Stimulated activated CD4-positive, alpha-beta T cell treated with anti-CD3 and anti-CD28 coated beads, Interleukin-12 subunit alpha, Interleukin-12 subunit beta, amount 100 ng/mL, for 4 hours (primary cell): ENCODE measurements around the gene AXIN1.
"Not testable (repeated sequence)": the region's sequence is repeated elsewhere in the genome, so short reads cannot be mapped to it uniquely, and the experiment has no call there.

Source experiments
- DNase-seq: peaks from one replicate; pipeline ENCODE4 v3.0.0-alpha.2; 2020

The AXIN1 gene

DNA sequence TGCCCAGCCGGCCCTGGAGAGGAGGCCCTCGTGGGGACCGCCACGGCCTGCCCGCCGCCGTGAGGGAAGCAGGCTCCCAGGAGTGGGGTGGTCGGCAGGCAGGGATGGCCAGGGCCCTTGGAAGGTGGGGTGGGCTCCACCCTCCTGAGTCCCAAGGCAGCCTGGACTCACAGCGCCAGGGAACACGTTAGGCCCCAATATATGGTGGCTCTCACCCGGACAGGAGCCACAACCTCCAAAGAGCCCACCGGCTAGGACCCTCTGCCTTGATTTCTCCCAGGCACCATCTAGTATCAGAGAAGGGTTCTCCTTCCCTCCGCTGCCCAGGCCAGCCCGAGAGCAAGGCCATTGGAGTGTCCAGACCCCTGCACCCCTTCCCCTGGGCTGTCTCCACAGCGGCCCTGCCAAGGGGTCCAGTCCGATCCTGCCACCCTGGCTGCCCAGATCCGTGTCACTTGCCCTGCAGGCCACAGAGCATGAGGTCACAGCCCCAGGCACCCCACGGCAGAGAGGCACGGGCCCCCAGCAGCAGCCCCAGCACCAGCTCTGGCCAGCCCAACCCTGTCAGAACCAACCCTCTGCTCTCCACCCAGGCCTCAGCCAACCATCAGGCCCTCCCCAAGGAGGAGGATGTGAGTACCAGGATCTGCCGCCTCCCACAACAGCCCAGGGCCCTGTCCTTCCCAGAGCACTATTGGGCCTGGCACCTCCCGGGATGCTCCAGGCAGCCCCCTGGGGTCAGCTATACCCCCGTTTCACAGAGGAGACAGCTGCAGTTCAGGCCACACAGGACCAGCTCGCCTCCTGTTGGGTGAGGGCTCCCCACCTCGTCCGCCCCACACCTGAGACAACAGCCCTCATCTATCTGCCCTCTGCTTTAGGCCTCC lies 1.1 kb upstream of the AXIN1 start:
- DNase-seq: no peak

DNA sequence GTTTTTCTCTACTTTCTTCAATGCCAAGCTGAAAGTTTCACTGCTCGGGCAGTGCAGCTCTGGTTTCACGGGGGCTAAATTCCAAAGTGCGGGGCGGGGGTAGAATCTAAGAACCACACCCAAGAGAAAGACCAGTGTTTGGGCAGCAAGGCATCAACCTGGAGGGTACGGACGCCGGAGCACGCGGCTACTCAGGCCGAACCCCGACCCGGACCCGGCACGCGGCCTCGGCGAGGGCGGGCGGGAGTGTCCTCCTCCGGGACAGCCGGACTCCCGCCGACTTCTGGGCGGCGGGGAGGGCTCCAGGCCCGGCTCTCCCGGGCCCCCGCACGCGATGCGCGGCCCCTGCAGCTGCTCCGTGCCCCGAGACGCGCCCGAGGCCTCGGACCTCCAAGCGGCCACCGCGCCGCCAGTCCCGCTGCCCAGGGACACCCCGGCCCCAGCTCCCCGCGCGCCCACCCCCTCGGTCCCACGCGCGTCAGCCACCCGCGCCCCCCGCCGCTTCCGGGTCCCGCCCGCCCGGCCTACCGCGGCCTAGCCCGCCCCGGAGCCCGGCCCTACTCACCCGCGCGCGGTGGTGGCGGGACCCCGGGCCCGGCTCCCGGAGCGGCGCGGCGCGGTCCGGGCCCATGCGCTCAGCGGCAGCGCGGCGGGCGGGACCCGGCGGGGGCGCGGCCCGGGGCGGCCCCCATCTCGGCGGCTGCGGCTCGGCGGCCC lies 561 bp downstream of the AXIN1 start:
- no peak for DNase-seq

DNA sequence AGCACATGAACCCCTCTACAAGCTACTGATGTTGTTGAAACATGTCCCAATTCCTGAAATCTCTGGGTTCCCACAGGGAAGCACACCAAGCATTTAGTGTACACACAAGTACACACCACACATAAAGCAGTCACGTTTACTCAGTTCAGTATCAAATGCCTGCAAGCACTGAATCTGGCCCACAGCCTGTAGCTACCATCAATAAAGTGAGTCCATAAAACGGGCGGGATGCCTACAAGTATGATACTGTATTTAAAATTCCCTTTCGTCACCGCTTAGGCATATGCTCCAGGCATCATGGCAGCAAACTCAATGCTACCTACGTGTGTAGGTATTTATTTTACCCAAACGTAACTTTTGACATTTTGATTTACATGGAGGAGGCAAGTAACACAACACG lies 2.3 kb downstream of the AXIN1 start:
- no peak for DNase-seq

DNA sequence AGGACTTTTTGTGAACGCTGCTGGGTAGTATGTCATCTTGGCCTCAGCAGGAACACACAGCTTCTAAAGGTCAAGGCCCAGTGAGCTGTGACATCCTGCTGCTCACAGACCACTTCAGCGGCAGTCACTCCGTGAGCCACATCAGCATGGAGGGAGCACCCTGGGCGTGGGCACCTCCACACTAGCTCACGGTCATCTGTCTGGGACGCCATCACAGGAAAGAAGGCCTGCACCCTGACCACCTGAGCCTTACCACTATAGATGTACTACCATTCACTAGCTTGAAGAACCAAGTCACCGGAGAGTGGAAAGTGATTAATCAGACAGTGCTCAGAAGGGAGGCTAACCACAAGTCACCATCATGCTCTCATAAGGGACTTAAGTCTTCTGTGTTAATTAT lies 3.3 kb downstream of the AXIN1 start:
- DNase-seq: no peak

DNA sequence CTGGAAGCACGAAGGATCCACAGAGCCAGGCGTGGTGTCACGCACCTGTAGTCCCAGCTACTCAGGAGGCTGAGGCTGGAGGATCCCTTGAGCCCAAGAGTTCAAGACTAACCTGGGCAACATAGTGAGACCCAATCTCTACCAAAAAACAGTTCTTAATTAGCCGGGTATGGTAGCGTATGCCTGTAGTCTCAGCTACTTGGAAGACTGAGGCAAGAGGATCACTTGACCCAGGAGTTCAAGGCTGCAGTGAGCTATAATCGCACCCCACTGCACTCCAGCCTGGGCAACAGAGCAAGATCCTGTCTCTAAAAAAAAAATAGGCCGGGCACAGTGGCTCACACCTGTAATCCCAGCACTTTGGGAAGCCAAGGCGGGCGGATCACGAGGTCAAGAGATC lies 4.0 kb downstream of the AXIN1 start:
- DNase-seq: not testable (repeated sequence)

DNA sequence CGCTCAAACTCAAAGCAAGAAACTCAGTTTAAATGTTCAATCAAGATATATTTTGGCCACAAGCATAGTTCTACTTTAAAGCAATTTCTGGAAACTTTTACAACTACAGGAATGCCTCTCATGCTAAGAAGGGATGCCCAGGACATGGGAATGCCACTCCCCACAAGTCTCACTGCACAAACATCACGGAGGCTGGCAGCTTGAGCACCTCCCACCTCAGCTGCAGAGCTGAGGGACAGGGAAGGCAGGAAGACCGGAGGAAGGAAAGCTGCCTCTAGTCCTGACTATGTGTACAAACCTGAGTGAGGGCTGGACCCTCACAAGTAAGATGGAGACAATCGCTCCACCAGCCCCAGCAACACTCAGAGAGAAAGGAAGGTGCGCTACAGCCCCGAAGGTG lies 5.3 kb downstream of the AXIN1 start:
- DNase-seq: no peak

DNA sequence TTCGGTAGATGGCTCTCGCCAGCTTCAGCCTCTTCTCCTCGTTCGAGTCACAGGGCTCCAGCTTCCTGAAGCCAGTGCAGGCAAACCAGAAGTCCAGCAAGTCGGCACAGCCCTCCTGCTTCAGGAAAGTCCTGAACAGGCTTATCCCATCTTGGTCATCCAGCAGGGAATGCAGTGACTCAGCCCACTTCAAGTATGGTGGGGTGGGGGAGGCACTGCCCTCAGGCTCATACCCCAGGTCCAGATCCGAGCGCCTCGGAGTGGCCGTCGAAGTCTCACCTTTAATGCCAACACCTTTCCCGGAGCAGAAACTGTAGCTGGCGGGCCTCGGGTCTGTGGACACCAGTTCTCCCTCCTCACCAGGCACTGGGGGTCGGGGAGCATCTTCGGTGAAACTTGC lies 5.9 kb downstream of the AXIN1 start:
- no peak for DNase-seq

DNA sequence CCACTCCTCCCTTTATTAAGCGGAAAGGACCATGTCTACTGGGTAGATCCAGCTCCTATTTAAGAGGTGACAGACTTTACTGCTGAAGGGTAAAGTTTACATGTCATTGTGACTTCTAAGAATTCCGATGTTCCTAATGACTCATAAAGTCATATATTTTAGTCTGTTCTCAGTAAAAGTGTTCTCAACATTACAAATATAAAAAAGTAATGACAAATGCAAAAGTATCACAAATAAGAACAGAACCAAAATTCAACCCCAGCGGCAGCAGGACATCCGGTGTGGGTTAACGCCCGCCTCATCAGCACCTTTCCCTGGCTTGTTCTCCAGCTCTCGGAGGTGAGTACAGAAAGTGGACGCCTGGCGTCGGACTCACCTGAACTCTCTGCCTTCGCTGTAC lies 6.8 kb downstream of the AXIN1 start:
- no peak for DNase-seq

DNA sequence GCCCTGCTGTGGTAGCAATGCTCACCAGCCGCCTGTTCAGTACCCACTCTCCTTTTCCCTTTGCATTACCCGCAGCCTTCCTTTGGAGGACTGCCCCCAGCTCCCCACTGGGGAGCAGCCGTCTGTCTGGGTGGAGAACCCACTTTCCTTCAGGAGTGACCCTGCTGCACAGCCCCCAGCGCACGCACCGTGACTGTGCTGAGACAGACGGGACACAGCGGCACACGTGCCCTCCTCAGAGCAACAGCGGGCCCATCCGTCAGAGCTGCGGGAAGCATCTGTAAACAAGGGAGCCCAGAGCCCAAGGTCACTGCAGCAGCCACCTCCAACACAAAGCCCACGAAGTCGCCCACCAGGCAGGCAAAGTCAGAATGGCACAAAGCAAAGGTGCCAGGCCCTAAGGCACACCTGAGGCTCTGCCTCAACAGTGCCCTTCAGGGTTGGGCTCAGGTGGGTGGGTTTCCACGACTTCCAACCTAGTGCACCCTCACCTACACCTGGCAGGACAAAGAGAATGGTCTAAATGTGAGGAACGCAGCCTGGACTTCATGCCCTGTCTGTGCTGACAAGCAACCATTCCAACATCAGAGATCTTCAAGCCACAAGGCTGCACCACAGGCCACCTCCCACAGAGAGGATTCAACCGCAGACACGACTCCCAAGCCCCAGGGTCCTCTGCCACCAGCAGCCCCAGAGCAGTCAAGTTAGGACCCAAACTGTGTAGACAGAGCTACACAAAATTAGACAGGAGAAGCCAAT lies 9.9 kb downstream of the AXIN1 start:
- DNase-seq: no peak

DNA sequence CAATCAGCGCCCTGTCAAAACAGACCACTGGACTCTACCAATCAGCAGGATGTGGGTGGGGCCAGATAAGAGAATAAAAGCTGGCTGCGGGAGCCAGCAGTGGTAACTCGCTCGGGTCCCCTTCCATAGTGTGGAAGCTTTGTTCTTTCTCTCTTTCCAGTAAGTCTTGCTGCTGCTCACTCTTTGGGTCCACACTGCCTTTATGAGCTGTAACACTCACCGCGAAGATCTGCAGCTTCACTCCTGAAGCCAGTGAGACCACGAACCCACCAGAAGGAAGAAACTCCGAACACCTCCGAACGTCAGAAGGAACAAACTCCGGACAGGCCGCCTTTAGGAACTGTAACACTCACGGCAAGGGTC lies 10.6 kb downstream of the AXIN1 start:
- DNase-seq: not testable (repeated sequence)

DNA sequence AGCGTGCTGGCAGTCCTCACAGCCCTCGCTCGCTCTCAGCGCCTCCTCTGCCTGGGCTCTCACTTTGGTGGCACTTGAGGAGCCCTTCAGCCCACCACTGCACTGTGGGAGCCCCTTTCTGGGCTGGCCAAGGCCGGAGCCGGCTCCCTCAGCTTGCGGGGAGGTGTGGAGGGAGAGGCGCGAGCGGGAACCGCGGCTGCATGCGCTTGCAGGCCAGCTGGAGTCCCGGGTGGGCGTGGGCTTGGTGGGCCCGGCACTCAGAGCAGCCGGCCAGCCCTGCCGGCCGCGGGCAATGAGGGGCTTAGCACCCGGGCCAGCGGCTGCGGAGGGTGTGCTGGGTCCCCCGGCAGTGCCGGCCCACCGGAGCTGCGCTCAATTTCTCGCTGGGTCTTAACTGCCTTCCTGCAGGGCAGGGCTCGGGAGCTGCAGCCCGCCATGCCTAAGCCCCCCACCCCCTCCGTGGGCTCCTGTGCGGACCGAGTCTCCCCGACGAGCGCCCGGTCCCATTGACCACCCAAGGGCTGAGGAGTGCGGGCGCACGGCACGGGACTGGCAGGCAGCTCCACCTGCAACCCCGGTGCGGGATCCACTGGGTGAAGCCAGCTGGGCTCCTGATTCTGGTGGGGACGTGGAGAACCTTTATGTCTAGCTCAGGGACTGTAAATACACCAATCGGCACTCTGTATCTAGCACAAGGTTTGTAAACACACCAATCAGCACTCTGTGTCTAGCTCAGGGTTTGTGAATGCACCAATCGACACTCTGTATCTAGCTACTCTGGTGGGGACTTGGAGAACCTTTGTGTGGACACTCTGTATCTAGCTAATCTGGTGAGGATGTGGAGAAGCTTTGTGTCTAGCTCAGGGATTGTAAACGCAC lies 11.2 kb downstream of the AXIN1 start:
- DNase-seq: not testable (repeated sequence)

DNA sequence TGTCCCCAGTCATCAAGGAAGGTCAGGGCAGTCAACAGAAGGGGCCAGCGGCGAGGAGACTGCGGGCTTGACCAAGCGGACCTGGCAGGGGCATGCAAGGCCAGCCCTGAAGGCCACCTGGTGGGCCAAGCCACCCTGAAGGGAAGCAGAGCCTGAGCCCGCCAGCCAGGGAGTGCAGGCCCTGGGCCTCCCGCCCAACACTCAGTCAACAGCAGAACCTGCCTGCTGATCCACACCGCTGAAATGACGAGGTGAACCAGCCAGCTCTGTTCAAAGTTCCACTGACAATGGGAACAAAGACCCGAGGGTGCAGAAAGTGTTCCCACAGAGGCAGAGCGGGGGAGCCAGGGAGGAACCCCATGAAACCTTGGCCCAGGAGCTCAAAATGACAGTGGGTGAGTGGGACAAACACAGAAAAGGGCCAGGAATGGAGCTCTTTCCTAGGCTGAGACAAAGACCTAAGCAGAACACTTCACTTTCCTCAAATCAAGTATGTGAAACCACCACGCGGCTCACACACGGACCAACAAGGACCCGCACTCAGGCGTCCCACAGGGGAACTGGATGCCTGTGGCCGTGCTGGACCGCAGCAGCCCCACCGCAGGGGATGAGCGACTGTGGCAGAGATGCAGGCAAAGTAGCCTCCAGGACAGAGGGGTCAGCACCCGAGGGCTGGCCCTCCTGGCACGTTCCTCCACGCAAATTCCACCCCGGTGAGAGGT lies 12.0 kb downstream of the AXIN1 start:
- no peak for DNase-seq

DNA sequence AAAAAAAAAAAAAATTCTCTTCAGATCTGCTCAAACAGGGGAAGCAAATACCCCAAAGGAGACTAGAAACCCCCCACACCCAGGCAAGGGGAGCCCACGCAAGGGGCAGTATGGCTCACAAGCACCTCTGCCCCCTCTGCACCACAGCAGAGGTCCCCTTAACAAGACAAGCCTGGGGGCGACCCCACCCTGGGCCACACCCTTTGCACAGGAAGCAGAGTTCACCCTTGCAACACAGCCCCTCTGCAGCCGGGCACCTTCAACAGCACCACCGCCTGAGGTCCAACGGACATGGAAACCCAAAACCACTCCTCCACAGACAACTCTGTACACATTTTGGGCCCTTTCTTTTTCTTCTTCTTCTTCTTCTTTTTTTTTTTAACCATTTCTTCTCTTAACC lies 12.8 kb downstream of the AXIN1 start:
- no peak for DNase-seq

DNA sequence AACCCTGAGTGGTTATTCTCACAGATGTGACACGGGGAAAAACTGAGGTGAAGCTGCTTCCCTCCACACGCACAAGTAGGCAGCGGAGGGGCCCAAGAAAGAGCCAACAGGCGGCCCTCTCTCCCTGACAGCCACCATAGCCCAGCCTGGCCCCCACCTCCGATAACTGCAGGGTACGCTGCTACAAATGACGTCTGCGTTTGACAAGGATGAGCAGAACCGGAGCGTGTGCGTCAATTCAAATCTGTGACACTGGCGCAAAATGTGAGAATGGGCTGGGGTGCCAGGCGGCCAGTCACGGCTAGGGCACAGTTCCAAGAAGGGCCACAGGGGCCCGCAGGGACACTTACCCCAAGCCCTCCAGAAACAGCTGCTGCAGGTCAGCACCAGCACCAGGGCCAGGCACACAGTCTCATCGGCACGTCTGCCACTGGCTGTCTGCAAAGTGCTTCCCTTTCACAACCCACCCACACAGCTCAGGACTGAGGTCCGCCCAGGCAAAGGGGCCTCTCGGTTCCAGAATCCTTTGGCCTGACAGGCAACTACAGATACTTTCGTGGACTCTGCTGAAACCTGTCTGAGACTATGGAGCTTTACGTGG lies 14.4 kb downstream of the AXIN1 start:
- no peak for DNase-seq

DNA sequence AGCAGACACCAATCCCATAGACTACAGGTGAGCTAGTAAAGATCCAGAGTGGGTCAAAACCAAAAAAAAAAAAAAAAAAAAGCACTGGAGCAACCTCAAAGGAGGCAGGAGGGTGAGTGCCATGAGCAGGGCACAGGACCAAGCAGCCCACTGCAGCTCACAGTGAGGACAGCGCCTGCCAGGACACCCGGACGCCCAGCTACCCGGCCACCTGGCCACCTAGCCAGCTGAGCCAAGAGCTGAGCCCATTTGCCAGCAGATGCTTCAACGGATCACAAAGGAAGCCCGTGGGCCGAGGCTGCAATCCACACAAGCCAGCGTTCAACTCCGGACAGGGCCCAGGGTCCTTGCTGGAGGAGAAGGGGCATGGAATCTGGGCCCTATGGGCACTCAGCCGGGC lies 15.1 kb downstream of the AXIN1 start:
- no peak for DNase-seq

DNA sequence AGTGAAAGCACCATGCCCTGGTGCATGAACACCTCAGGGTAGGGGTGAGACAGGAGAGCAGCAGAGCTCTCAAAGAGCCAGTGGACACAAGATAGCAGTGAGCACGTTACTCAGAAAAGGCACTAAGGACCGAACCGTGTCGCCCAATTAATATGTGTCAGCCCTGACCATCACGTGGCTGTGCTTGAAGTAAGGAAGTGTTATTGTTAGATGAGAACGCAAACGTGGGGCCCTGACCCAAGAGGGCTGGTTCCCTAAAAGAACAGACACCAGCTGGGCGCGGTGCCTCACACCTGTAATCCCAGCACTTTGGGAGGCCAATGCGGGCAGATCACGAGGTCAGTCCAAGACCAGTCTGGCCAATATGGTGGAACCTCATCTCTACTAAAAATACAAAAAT lies 16.3 kb downstream of the AXIN1 start:
- DNase-seq: no peak

DNA sequence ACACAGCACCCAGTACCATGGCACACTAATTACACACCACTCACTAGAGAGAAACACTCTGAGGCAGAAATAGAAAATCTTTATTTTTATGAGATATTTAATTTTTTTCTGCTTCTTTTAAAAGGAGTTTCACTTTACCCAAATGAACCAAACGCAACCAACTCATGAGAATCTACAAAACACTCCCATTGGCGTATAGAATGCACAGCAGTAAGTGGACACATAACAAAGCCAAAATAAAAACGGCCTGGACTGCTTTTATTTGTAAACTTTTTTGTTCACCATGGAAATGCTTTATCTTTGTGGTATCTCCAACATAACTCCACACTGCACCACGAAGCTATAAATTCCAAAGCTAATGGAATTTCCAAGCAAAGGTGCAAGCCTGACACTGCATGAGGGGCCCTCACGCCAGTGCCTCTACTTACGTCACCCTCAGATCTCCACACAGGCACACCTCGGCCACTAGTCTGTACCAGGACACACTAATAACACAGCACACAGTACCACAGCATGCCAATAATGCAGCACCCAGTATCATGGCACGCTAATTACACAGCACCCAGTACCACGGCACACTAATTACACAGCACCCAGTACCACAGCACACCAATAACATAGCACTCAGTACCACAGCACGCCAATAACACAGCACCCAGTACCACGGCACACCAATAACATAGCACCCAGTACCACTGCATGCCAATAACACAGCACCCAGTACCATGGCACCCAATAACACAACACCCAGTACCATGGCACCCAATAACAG lies 17.5 kb downstream of the AXIN1 start:
- not testable (repeated sequence) for DNase-seq

DNA sequence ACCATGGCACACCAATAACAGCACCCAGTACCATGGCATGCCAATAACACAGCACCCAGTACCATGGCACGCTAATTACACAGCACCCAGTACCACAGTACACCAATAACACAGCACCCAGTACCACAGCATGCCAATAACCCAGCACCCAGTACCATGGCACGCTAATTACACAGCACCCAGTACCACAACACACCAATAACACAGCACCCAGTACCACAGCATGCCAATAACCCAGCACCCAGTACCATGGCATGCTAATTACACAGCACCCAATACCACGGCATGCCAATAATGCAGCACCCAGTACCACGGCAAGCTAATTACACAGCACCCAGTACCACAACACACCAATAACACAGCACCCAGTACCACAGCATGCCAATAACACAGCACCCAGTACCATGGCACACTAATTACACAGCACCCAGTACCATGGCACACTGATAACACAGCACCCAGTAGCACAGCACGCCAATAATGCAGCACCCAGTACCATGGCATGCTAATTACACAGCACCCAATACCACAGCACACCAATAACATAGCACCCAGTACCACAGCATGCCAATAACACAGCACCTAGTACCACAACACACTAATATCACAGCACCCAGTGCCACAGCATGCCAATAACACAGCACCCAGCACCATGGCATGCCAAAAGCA lies 18.2 kb downstream of the AXIN1 start:
- DNase-seq: not testable (repeated sequence)

DNA sequence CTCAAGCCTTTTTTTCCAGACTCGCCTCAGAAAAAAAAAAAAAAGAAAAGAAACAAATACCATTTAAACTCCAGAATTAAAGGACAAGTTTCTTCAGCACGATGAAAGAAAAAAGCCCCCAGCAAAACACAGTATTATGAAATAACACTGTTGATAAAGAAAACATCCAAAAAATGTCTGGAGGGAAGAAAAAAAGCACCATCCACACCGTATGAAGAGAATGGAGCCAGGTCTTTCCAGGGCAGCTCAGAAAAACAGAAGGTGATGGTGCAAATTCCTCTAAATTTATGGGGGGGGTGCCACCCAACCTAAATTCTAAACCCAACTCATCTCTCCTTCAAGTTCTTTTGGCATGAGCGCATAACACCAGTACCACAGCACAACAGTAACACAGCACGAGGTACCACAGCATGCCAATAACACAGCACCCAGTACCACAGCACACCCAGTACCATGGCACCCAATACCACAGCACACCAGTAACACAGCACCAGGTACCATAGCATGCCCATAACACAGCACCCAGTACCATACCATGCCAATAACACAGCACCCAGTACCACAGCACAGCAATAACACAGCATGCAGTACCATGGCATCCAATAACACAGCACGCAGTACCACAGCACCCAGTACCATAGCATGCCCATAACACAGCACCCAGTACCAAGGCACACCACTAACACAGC lies 19.0 kb downstream of the AXIN1 start:
- no peak for DNase-seq
